HepG2 (cell line): ENCODE results near the gene POU2F1. TPM values are rescaled to one million over a fixed set of nuclear protein-coding genes. Genes with fewer than 3 reads are reported as not detected.

Source experiments
- ATAC-seq: fragments of 200-7000 bp; cut with Tn5 transposase; 3 replicates; pipeline ENCODE4 v1.9.1; 2020; ENCODE audit warnings: mild to moderate bottlenecking, moderate library complexity
- BruUV-seq: library from RNA; stranded (reverse); fragments of 400-500 nt; replicated peaks from 2 replicates; lab custom pipeline; 2021; lab: Mats Ljungman, UMichigan
- CTCF ChIA-PET: fragments of 300-600 bp; formaldehyde crosslinking; extraction: SDS; loops from one replicate; lab custom pipeline; 2021; ENCODE audit warnings: low total read pairs, inconsistent platforms, low intra/inter-chr PET ratio; lab: Yijun Ruan, JAX
- POLR2A ChIA-PET: fragments of 350-600 bp; sonication (Branson Sonifier 250); formaldehyde crosslinking; loops from one replicate; lab custom pipeline; 2020; ENCODE audit warnings: antibody characterized with exemption, inconsistent platforms; lab: Yijun Ruan, JAX
- DNase-seq: peaks from one replicate; pipeline ENCODE4 v3.0.0-alpha.2; 2015; ENCODE audit warnings: low spot score
- FAIRE-seq: peaks from 3 replicates; lab custom pipeline; 2011; peaks lifted over from hg19 to GRCh38; lab: Jason Lieb, UNC
- H2AFZ ChIP-seq: one replicate; pipeline ENCODE4 v1.6.1; 2011; ENCODE audit warnings: low read length, inconsistent platforms
- H3K27ac ChIP-seq: fragments of 300-600 bp; 3 replicates; pipeline ENCODE4 v1.8.0; 2011; ENCODE audit warnings: mixed run types, mild to moderate bottlenecking, mixed read lengths, low read length, inconsistent platforms; ENCODE audit not compliant: insufficient read depth; ENCODE audit errors: extremely low read length
- H3K27me3 ChIP-seq, 2 experiments: fragments of 200-600 bp in 1 of 2; 2 replicates in 1 of 2; 3 replicates in 1 of 2; pipeline versions ENCODE4 v1.6.0 to v1.8.0; 2011; ENCODE audit warnings: low read length in 2 of 2, mild to moderate bottlenecking in 2 of 2, moderate library complexity in 2 of 2, inconsistent platforms in 1 of 2; ENCODE audit not compliant: insufficient read depth in 2 of 2, control insufficient read depth in 1 of 2
- H3K36me3 ChIP-seq, 2 experiments: fragments of 200-600 bp in 1 of 2; replicated peaks in 1 of 2; 2 replicates in 1 of 2; 3 replicates in 1 of 2; pipeline versions ENCODE4 v1.5.1 to v1.8.0; 2011; ENCODE audit warnings: low read length in 2 of 2, inconsistent platforms in 1 of 2; ENCODE audit not compliant: insufficient read depth in 2 of 2, control insufficient read depth in 1 of 2
- H3K4me1 ChIP-seq: 2 replicates; pipeline ENCODE4 v1.5.1; 2012; ENCODE audit warnings: low read length, inconsistent platforms; ENCODE audit not compliant: insufficient read depth
- H3K4me2 ChIP-seq: 2 replicates; pipeline ENCODE4 v1.6.0; 2011; ENCODE audit warnings: low read depth, low read length, inconsistent platforms
- H3K4me3 ChIP-seq, 3 experiments: fragments of 200-600 bp in 1 of 3; sonication (generic), shearing (Covaris generic) in 1 of 3; replicated peaks in 1 of 3; 2 replicates each; pipeline ENCODE4 v1.5.1; 2011 to 2016; ENCODE audit warnings: low read length in 3 of 3, inconsistent platforms in 2 of 3, low read depth in 2 of 3, mild to moderate bottlenecking in 2 of 3, control low read depth in 1 of 3, mixed read lengths in 1 of 3; ENCODE audit not compliant: insufficient read depth in 1 of 3
- H3K79me2 ChIP-seq: one replicate; pipeline ENCODE4 v1.6.1; 2011; ENCODE audit warnings: low read length, inconsistent platforms; ENCODE audit not compliant: insufficient read depth
- H3K9ac ChIP-seq: 2 replicates; pipeline ENCODE4 v1.6.0; 2011; ENCODE audit warnings: mild to moderate bottlenecking, low read depth, low read length, inconsistent platforms; ENCODE audit not compliant: insufficient read depth
- H3K9me3 ChIP-seq: 2 replicates; pipeline ENCODE4 v1.5.1; 2012; ENCODE audit warnings: mild to moderate bottlenecking, low read length
- H4K20me1 ChIP-seq: 2 replicates; pipeline ENCODE4 v1.6.0; 2011; ENCODE audit warnings: inconsistent platforms, mild to moderate bottlenecking, low read length, moderate library complexity; ENCODE audit not compliant: insufficient read depth
- ELF1 ChIP-seq: sonication (generic); formaldehyde crosslinking; IDR thresholded peaks from 2 replicates; pipeline ENCODE4 v1.4.0; 2020; ENCODE audit warnings: missing genetic modification reagents
- ESRRA ChIP-seq: sonication (generic); formaldehyde crosslinking; IDR thresholded peaks from 2 replicates; pipeline ENCODE4 v1.5.1; 2020; ENCODE audit warnings: mild to moderate bottlenecking, low read depth, missing genetic modification reagents
- HNF4A ChIP-seq: sonication (generic); formaldehyde crosslinking; IDR thresholded peaks from 2 replicates; pipeline ENCODE4 v1.4.0; 2020; ENCODE audit warnings: missing genetic modification reagents
- MED8 ChIP-seq: sonication (generic); formaldehyde crosslinking; IDR thresholded peaks from 2 replicates; pipeline ENCODE4 v1.8.1; 2023; ENCODE audit warnings: mild to moderate bottlenecking, missing genetic modification reagents; ENCODE audit not compliant: insufficient replicate concordance
- ZFP41 ChIP-seq: sonication (generic); formaldehyde crosslinking; IDR thresholded peaks from 2 replicates; pipeline ENCODE4 v1.4.0; 2020; ENCODE audit warnings: mild to moderate bottlenecking, missing genetic modification reagents, borderline replicate concordance
- ZSCAN12 ChIP-seq: sonication (generic); formaldehyde crosslinking; IDR thresholded peaks from 2 replicates; pipeline ENCODE4 v1.9.0; 2021; ENCODE audit warnings: mild to moderate bottlenecking, missing genetic modification reagents
- WGBS: methylation state at CpG from one replicate; pipeline ENCODE4 v1.1.6; 2017; ENCODE audit warnings: low lambda C conversion rate; 5-methylcytosine and 5-hydroxymethylcytosine counted together
- in situ Hi-C: cut with HindIII; loops from 2 replicates; pipeline ENCODE4 v1.10.0; 2017; ENCODE audit warnings: low pct_unique_long_range_greater_than_20kb; ENCODE audit not compliant: extremely low pct_ligation_motif_present
- intact Hi-C: fragments of 100-400 bp; cut with micrococcal nuclease; formaldehyde crosslinking; loops from one replicate; pipeline ENCODE4 v1.10.0; 2022; ENCODE audit not compliant: unreplicated experiment
- polyA plus RNA-seq, 8 experiments: library from polyadenylated mRNA; depleted of rRNA in 3 of 8; stranded (reverse) in 7 of 8; unstranded in 1 of 8; fragments of >200 nt; fragmentation: Illumina TruSeq in 4 of 8; extraction: Trizol in 4 of 8; gene quantifications; 2 replicates each; pipeline versions ENCODE4 v1.2.1 to v1.2.3, GENCODE V29; 2011 to 2016; ENCODE audit warnings: low read depth in 4 of 8, missing spikeins in 1 of 8, mixed read lengths in 1 of 8; ENCODE audit not compliant: insufficient read depth in 1 of 8
- total RNA-seq, 5 experiments: library from RNA; depleted of rRNA; stranded (reverse); fragments of >200 nt; fragmentation: Illumina TruSeq; extraction: Trizol; gene quantifications; 2 replicates each; pipeline ENCODE4 v1.2.3, GENCODE V29; 2016; ENCODE audit warnings: low read depth in 1 of 5
- TF ChIP-seq, protein P1 (sequence below), 2 experiments: sonication (generic) in 1 of 2; formaldehyde crosslinking in 1 of 2; IDR thresholded peaks; 2 replicates each; pipeline versions ENCODE4 v1.4.0 to v1.6.1; 2016 to 2020; ENCODE audit warnings: borderline replicate concordance in 1 of 2, low read depth in 1 of 2, mild to moderate bottlenecking in 1 of 2, missing genetic modification reagents in 1 of 2
- TF ChIP-seq, protein P2 (sequence below): sonication (generic); formaldehyde crosslinking; IDR thresholded peaks from 2 replicates; pipeline ENCODE4 v1.4.0; 2020; ENCODE audit warnings: missing genetic modification reagents

Gene POU2F1
- total and polyA plus RNA-seq, 2 of the 13 experiments (the other 11 are each of a cell fraction or from before 2014, with no cell fraction given) = 10.2 to 13.0 TPM

DNA sequence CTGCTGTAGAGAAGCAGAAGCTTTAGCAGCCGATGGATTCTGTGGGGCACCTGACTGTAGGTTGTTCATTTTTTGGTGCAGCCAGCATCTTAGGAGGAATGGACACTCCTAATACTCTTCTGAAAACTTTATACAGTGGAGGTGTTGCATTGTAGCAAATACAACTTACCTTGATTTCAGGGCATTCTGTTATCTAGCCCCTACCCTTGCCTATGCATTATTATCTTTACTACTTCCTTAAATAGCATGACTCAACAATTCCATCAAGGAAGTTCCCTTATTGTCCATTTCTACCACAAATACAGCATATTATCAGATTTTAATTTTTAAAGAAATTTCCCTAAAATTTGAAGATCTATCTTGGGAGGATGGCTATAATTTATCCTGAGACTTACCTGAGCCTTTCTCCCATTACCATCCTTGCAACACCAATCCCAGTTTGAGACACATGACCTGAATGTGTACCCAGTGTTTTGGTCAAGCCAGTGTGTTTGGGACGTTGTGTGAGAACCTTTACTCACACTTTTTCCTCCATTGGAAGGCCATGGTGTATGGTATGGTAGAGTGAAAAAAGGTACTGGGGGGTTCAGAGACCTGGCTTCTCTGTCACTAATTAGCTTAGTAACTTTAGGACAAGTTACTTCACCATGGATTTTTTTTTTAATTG is 9.2 kb downstream of the POU2F1 start:
- peaks cover 93% of the 10 kb centered on the region for H3K79me2 ChIP-seq
- H3K4me2 ChIP-seq = no peak overlapping the region
- ATAC-seq (no peak), FAIRE-seq (no peak), DNase-seq (no peak)
- H3K9ac ChIP-seq = no peak overlapping the region
- no peak overlapping the region for H3K27ac ChIP-seq
- no peaks in the 10 kb centered on the region for H3K27me3 ChIP-seq
- no peak overlapping the region for H3K4me3 ChIP-seq
- H3K4me1 ChIP-seq = peaks cover 35% of the 10 kb centered on the region
- no peak overlapping the region for H2AFZ ChIP-seq
- no peaks in the 10 kb centered on the region for H3K9me3 ChIP-seq
- H4K20me1 ChIP-seq = peaks cover 3% of the 10 kb centered on the region
- CTCF ChIA-PET = no interaction called here
- BruUV-seq = no TSS peak
- intact Hi-C loops = loop anchor here (5.0 kb wide), 1 partner anchor 707 kb away; the partner anchor contains the start of genes DCAF6 and MPC2
- TF ChIP-seq HNF4A (CRISPR knock-in tag) (no peak), ZSCAN12 (no peak), ZFP41 (CRISPR knock-in tag) (no peak)
- H3K36me3 ChIP-seq = no peaks in the 10 kb centered on the region
- POLR2A ChIA-PET = no interaction called here
- in situ Hi-C loops = no loop called here
- 83% methylated on average over 2 of the region's 2 CpGs for WGBS

DNA sequence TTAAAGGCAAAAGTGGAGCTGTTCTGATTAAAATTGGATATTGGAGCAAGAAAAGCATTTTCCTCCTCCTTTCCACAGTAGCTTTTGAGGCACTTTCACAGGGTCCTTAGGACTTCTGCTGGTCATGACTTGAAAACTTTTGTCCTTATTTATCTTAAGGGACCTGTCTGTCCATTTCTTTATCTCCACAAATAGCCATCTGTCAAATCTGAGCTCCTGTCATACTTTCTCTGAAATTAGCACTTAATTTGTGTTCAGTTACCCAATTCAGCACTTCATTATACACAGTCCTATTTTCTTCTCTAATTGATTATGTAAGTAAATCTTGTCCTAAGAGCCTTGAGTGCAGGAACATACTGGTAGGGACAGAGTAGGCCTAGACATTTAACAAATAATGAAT is 9.8 kb downstream of the POU2F1 start:
- intact Hi-C loops (no loop called here), in situ Hi-C loops (no loop called here)
- H2AFZ ChIP-seq = no peak overlapping the region
- H3K36me3 ChIP-seq = no peaks in the 10 kb centered on the region
- no peak overlapping the region for H3K9ac ChIP-seq
- H3K79me2 ChIP-seq = peaks cover 93% of the 10 kb centered on the region
- peaks cover 3% of the 10 kb centered on the region for H4K20me1 ChIP-seq
- CTCF ChIA-PET = no interaction called here
- DNase-seq (no peak), ATAC-seq (no peak), FAIRE-seq (no peak)
- H3K27me3 ChIP-seq = no peaks in the 10 kb centered on the region
- no TSS peak for BruUV-seq
- H3K4me3 ChIP-seq = no peak overlapping the region
- TF ChIP-seq, protein P1, sequence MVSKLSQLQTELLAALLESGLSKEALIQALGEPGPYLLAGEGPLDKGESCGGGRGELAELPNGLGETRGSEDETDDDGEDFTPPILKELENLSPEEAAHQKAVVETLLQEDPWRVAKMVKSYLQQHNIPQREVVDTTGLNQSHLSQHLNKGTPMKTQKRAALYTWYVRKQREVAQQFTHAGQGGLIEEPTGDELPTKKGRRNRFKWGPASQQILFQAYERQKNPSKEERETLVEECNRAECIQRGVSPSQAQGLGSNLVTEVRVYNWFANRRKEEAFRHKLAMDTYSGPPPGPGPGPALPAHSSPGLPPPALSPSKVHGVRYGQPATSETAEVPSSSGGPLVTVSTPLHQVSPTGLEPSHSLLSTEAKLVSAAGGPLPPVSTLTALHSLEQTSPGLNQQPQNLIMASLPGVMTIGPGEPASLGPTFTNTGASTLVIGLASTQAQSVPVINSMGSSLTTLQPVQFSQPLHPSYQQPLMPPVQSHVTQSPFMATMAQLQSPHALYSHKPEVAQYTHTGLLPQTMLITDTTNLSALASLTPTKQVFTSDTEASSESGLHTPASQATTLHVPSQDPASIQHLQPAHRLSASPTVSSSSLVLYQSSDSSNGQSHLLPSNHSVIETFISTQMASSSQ (IDR thresholded peaks at IDR 0.05; ENCODE audit: low read depth) = no peak
- TF ChIP-seq, protein P1 (CRISPR knock-in tag; IDR thresholded peaks at IDR 0.05; ENCODE audit: borderline replicate concordance) = no peak
- TF ChIP-seq ELF1 (CRISPR knock-in tag) = no peak
- TF ChIP-seq, protein P2, sequence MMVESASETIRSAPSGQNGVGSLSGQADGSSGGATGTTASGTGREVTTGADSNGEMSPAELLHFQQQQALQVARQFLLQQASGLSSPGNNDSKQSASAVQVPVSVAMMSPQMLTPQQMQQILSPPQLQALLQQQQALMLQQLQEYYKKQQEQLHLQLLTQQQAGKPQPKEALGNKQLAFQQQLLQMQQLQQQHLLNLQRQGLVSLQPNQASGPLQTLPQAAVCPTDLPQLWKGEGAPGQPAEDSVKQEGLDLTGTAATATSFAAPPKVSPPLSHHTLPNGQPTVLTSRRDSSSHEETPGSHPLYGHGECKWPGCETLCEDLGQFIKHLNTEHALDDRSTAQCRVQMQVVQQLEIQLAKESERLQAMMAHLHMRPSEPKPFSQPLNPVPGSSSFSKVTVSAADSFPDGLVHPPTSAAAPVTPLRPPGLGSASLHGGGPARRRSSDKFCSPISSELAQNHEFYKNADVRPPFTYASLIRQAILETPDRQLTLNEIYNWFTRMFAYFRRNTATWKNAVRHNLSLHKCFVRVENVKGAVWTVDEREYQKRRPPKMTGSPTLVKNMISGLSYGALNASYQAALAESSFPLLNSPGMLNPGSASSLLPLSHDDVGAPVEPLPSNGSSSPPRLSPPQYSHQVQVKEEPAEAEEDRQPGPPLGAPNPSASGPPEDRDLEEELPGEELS (CRISPR knock-in tag) = no peak
- no peak for TF ChIP-seq ESRRA (CRISPR knock-in tag)
- no peak for TF ChIP-seq MED8
- H3K4me1 ChIP-seq = peaks cover 29% of the 10 kb centered on the region
- no peaks in the 10 kb centered on the region for H3K9me3 ChIP-seq
- H3K4me2 ChIP-seq = no peak overlapping the region
- no peak overlapping the region for H3K27ac ChIP-seq
- POLR2A ChIA-PET = no interaction called here
